Activated CD8-positive, alpha-beta memory T cell treated with anti-CD3 and anti-CD28 coated beads, Interleukin-2, amount 50 U/mL, for 1 hour (primary cell): ENCODE measurements around the gene SRGAP3.

Experiments used
- DNase-seq: peaks from one replicate; pipeline ENCODE4 v3.0.0-alpha.2; 2020; ENCODE audit errors: extremely low read depth

The SRGAP3 gene

GRCh38 chr3:9225268-9225667 is 24.2 kb downstream of the SRGAP3 start:
- no peak for DNase-seq

GRCh38 chr3:9224490-9224889 is 25.0 kb downstream of the SRGAP3 start:
- DNase-seq, result no peak

- DNase-seq, result no peak
Observed at GRCh38 chr3:9223672-9224071, 25.8 kb downstream of the SRGAP3 start.

GRCh38 chr3:9222956-9223639 is 26.3 kb downstream of the SRGAP3 start:
- no peak for DNase-seq

- DNase-seq, result no peak
Observed at GRCh38 chr3:9222049-9222448, 27.4 kb downstream of the SRGAP3 start.

GRCh38 chr3:9218514-9218846 is 31.0 kb downstream of the SRGAP3 start:
- no peak for DNase-seq

GRCh38 chr3:9217784-9218513 is 31.5 kb downstream of the SRGAP3 start:
- no peak for DNase-seq

GRCh38 chr3:9216736-9217135 is 32.7 kb downstream of the SRGAP3 start:
- DNase-seq, result no peak

- DNase-seq, result no peak
Observed at GRCh38 chr3:9214599-9214998, 34.8 kb downstream of the SRGAP3 start.

GRCh38 chr3:9214185-9214584 is 35.3 kb downstream of the SRGAP3 start:
- no peak for DNase-seq

GRCh38 chr3:9213019-9213634 is 36.3 kb downstream of the SRGAP3 start:
- DNase-seq, result no peak

GRCh38 chr3:9211155-9211950 is 38.1 kb downstream of the SRGAP3 start:
- no peak for DNase-seq

GRCh38 chr3:9209777-9210176 is 39.7 kb downstream of the SRGAP3 start:
- DNase-seq, result no peak

- no peak for DNase-seq
Observed at GRCh38 chr3:9208605-9209152, 40.8 kb downstream of the SRGAP3 start.

- DNase-seq, result no peak
Observed at GRCh38 chr3:9207116-9207763, 42.2 kb downstream of the SRGAP3 start.

GRCh38 chr3:9206287-9206686 is 43.2 kb downstream of the SRGAP3 start:
- no peak for DNase-seq

- no peak for DNase-seq
Observed at GRCh38 chr3:9205345-9206143, 43.9 kb downstream of the SRGAP3 start.

GRCh38 chr3:9204253-9204992 is 45.0 kb downstream of the SRGAP3 start:
- no peak for DNase-seq

GRCh38 chr3:9203317-9203716 is 46.1 kb downstream of the SRGAP3 start:
- no peak for DNase-seq

GRCh38 chr3:9202546-9202945 is 46.9 kb downstream of the SRGAP3 start:
- DNase-seq, result no peak
